ENCODE results near the gene PTPRG.

DNA sequence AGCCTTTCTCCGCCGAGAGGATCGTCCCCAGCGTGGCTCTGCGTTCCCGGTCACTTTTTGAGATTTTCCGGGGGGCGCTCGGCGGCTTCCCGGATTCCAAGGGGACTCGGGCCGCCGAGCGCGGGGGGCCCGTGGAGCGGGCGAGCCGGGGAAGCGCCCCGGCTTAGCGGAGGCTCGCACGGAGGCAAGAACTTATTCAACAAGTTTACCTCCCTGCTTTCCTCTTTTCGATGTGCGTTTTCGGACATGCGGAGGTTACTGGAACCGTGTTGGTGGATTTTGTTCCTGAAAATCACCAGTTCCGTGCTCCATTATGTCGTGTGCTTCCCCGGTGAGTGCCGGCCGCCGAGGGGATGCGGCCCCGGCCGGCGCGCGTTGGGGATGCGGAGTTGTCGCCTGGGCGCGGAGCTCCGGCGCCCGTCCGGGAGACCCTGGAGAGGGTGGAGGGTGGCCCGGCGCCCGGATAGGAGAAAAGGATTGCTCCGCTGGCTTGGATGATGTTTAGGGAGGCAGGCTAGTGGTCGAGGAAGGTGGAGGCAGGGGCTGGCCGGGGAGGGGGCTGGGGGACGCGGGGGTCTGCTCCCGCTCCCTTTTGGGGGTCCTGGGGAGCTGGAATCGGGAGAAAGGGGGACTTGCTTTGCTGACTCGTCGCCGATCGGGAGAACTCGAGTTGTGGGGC lies 810 bp downstream of the PTPRG start:
- TF ChIP-seq CTCF (IDR thresholded peaks at IDR 0.05; ENCODE audit: insufficient read depth, low read depth, low read length) (no peak), EZH2 (IDR thresholded peaks at IDR 0.05; ENCODE audit: insufficient read depth, low read length) (no peak)
